Inflammatory macrophage (primary cell): ENCODE results near the gene THY1.
"Not testable (repeated sequence)": the region's sequence is repeated elsewhere in the genome, so short reads cannot be mapped to it uniquely, and the experiment has no call there.

Source experiments
- DNase-seq, 2 donors: peaks; one replicate each; pipeline ENCODE4 v3.0.0-alpha.2; 2020 to 2022
- total RNA-seq, 18 experiments: gene quantifications; one replicate each; lab custom pipeline; 2026; ENCODE audit warnings: mixed read lengths in 6 of 18, inconsistent platforms in 2 of 18; lab: John Stamatoyannopoulos, UW

Gene THY1
- 0 to 0.81 (median 0.02) reads per million in 18 experiments for total RNA-seq

DNA sequence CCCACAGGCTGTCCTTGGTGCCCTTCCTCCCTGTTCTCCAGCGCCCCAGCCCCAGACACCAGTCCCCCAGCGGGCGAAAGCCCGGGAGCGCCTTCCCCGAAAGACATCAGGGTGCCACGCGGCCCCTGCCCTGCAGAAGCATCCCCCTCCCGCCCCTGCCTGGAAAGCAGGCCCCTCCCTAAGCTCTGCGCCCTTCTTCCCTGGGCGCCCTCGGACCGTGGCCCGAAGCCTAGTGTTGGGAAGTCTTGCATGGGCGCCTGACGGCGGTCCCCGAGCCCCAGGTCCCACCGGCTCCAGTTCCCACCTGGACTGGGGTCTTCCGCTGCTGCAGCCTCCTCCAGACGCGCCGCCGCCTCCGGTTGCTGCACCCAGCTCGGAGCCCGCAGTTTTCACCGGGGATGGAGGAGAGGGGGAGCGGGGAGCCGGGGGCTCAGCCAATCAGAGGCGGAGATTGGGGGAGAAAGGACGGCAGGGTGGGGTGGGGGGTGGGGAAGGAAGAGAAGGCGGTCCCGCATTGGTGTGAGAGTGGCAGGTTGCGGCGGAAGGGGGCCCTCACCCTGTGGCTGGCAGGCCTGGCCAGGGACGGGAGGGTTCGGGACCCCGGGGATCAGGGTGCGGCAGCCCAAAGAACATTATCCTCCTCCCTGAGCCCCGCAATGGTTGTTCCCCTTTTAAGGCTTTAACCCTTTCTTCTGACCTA is at the start of gene THY1:
Gene THY1 (minus strand): TSS at position 364 of the 700 bp plus-strand sequence. CDS start 2,267 bp downstream, outside the sequence.
- DNase-seq = no peak

DNA sequence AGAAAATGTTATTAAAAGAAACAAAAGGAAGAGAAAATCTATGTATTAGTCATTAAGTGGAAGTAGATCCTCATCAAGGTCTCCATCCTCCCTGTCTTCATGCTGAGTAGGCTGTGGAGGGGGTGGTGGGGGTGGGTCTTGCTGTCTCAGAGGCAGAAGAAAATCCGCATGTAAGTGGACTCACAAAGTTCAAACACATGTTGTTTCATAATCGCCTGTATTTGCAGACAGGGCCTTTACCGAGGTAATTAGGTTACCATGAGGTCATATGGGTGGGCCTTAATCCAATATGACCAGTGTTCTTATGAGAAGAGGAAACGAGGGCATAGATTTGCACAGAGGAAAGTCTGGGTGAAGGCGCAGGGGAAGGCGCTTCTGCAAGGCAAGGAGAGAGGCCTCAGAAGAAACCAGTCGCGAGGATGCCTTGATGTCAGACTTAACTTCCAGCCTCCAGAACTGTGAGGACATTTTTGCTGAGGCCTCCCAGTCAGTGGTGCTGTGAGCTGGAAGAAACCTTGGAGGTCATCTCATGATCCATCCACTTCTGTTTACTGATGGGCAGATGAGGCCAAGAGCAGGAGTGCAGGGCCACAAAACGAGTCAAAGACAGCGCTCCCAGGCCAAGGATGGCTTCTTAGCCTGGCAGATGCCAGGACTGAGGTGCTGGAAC is 49.3 kb upstream of the THY1 start:
- DNase-seq = peak; percentile 13 to 37

- no peak for DNase-seq
Observed at GRCh38 chr11:119471329-119471728, 48.4 kb upstream of the THY1 start.

GRCh38 chr11:119470317-119471291 is 47.6 kb upstream of the THY1 start:
- DNase-seq = no peak

GRCh38 chr11:119469506-119469905 is 46.5 kb upstream of the THY1 start:
- DNase-seq = no peak

- no peak for DNase-seq
Observed at GRCh38 chr11:119468511-119468910, 45.5 kb upstream of the THY1 start.

- no peak for DNase-seq
Observed at GRCh38 chr11:119461229-119461963, 38.4 kb upstream of the THY1 start.

GRCh38 chr11:119460582-119460981 is 37.6 kb upstream of the THY1 start:
- no peak for DNase-seq

DNA sequence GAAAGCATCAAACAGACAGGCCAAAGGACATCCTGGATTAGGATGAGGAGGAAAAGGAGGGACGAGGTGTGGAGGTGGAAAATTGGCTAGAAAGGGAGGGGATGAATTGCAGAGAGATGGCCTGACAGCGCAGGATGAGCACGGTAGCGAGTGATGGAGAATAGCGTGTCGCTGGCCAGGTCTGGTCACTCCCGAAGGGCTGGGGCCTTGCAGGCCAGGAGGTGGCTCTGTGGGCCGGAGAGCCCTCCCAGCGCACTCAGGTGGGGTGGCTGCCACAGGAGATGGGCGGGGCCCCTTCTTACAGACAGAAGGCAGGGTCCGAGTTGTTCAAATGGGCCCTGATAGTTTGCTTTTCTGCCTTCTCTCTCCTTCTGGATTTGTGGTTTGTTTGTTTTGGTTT is 37.1 kb upstream of the THY1 start:
- DNase-seq = no peak

- DNase-seq = no peak
Observed at GRCh38 chr11:119459293-119459976, 36.5 kb upstream of the THY1 start.

DNA sequence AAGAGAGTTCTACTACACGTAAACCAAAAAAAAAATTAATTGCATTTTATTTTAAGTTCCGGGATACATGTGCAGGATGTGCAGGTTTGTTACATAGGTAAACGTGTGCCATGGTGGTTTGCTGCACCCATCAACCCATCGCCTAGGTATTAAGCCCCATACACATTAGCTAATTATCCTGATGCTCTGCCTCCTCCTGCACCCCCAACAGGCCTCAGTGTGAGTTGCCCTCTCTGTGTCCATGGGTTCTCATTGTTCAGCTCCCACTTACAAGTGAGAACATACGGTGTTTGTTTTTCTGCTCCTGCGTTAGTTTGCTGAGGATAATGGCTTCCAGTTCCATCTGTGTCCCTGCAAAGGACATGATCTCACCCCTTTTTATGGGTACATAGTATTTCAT is 32.7 kb upstream of the THY1 start:
- not testable (repeated sequence) for DNase-seq

GRCh38 chr11:119455241-119455640 is 32.3 kb upstream of the THY1 start:
- not testable (repeated sequence) for DNase-seq

DNA sequence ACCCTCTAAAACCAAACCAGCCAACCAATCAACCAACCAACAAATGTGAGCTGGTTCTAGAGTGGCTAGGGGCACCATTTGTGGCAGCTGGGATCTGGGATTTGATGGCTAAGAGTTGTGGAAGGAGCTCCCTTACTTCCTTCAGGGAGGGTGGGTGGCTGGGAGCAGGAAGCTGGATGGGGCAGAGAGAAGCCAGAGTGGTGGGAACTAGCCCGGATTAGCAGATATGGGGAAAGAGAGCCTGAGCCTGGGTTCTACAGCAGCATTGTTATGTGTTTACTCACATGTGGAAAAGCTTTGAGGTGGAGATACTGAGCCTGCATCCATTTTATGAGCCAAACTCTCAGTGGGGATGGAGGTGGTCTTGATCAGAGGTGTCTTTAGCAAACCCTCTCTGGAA is 30.9 kb upstream of the THY1 start:
- no peak for DNase-seq

- DNase-seq = no peak
Observed at GRCh38 chr11:119450590-119451326, 27.8 kb upstream of the THY1 start.

DNA sequence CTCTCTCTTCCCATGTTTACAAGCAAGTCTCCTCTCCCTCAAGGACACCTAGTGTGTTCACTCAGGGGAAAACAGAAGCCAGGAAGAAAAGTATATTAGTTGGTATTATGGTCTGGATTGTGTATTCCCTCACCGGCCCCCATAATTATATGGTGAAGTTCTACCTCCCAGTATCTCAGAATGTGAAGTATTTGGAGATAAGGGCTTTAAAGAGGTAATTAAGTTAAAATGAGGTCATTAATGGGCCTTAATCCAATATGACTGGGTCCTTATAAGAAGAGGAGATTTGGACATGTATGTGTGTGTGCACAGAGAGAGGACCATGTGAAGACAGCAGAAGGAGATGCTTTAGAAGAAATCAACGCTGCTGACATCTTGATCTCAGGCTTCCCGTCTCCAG is 26.5 kb upstream of the THY1 start:
- no peak for DNase-seq

- DNase-seq = no peak
Observed at GRCh38 chr11:119448380-119448779, 25.4 kb upstream of the THY1 start.

GRCh38 chr11:119447664-119448242 is 24.8 kb upstream of the THY1 start:
- DNase-seq = no peak

DNA sequence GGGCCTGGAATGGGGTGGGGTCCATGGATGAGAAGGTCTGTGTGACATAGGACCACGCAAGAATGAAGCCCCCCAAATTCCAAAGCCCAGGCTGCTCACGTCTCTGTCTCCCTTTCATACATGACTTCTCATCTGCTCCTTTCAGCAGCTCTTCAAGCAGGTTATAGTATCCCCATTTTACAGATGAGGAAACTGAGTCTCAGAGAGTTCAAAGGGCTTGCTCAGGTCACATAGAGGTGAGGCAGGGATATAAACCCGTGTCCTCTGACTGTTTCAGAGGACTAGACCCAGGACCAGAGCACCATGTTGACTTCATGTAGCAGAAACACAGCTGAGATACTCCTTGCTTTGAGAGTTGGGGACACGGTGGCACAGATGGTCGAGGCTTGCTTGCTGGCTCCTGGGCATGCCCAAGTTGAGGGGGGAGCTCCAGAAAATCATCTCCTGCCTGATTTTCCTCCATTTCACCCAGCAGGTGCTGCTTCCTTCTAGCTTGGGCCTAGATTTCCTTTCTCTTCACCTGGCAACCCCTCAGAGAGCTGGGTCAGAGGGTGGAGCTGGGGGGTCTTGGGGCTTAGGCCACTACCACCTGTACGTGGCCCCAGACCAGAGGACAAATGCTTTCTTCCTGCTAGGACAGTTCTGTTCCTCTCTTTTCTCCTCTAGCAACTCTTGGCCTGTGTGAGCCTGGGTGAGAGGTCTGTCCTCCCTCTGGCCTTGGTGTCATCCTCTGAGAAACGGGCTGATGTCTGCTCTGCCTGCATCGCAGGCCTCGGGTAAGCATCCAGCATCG is 24.1 kb upstream of the THY1 start:
- no peak for DNase-seq

DNA sequence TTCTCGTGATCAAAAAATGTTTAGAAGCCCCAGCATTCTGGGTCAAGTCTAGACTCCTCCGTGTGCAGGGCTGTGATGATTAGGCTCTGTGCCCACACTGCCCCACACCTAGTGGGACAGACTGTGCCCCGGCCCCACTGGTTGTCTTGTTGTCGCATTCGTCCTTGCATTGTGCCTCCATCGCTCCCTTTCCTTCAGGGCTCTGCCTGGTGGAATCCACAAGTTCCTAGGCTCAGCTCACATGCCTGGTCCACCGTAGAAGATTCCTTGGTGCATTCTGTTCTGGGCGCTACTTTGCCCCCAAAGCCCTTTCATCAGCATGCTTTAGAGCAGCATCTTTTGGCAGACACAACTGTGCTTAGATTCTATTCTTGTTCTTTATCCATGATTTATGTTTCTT is 23.5 kb upstream of the THY1 start:
- no peak for DNase-seq

GRCh38 chr11:119445850-119446249 is 22.9 kb upstream of the THY1 start:
- DNase-seq = no peak
